Measurements from ENCODE around the gene SLC9C1.
A peak's percentile ranks its signal among the peaks of the same experiment; 100 is the strongest.
"Not testable (repeated sequence)": the region's sequence is repeated elsewhere in the genome, so short reads cannot be mapped to it uniquely, and the experiment has no call there.

Gene SLC9C1

GRCh38 chr3:112185423-112186035 is 108.5 kb downstream of the SLC9C1 start:
- not testable (repeated sequence) for DNase-seq

- no peak for DNase-seq
These were observed 118.4 kb downstream of the SLC9C1 start for GRCh38 chr3:112175646-112176045.

- no peak for DNase-seq
These were observed 119.0 kb downstream of the SLC9C1 start for GRCh38 chr3:112175037-112175436.

GRCh38 chr3:112171144-112171543 is 122.9 kb downstream of the SLC9C1 start:
- no peak for DNase-seq

DNA sequence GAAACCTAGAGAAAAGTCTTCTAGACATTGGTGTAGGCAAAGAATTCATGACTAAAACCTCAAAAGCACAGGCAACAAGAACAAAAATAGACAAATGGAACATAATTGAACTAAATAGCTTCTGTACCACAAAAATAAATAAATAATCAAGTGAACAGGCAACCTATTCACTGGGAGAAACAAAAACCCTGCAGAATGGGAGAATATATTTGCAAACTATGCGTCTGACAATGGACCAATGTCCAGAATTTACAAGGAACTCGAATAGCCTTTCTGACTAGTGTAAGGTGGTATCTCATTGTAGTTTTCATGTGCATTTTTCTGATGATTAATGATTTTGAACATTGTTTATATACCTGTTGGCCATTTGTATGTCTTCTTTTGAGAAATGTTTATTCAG is 124.0 kb downstream of the SLC9C1 start:
- no peak for DNase-seq

- no peak for DNase-seq
These were observed 126.3 kb downstream of the SLC9C1 start for GRCh38 chr3:112167758-112168157.

DNA sequence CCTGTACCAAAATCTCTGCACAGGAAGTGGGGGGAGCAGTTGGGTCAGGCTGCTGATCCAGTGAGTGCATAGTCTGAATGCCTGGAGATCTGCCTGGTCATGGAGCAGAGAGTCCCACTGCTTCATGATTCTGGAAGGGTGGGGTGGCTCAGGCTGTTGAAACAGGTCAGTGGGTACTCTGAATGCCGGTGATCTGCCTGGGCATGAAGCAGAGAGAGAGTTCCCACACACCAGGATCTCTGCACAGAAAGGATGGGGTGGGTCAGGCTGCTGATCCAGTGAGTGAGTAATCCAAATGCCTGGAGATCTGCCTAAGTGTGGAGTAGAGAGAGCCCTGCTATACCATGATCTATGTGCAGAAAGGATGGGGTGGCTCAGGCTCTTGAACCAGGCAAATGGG is 144.9 kb downstream of the SLC9C1 start:
- no peak for DNase-seq

GRCh38 chr3:112143689-112144088 is 150.3 kb downstream of the SLC9C1 start:
- no peak for DNase-seq

GRCh38 chr3:112143251-112143650 is 150.8 kb downstream of the SLC9C1 start:
- DNase-seq, result peak; percentile 63

DNA sequence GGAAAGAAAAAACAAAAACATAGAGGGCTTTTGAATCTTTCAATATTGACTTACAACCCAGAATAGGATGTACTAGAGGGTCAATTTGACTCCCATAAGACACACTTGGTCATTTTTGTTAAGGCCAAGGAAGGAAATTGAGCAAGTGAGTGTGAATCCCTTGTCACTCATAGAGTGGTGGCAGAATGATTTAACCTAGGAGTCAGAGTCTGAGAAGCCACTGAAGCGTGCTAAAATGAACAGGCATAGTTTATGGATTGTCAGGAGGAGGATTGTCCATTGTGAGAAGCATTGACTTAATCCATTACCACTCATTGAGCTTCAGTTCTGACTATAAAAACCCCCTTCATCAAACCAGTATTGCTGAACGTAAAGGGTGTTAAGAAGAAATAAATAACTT is 152.7 kb downstream of the SLC9C1 start:
- no peak for DNase-seq

DNA sequence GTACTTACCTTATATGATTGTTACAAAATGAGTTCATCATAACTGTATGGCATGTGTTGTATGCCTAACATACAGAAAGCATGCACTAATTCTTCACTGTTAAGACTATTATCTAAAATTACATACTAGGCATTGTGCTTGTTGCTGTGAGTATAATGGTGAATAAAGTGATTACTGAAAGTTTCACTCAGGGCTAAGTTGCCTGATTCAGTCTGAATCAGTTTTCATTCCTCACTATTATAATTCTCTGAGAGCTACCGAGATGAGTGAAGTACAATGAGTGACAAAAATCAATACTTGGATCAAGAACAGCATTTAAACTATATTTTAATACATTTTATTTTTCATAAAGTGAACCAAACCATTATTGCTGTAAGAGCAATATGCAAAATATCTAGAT is 153.4 kb downstream of the SLC9C1 start:
- DNase-seq, result no peak

DNA sequence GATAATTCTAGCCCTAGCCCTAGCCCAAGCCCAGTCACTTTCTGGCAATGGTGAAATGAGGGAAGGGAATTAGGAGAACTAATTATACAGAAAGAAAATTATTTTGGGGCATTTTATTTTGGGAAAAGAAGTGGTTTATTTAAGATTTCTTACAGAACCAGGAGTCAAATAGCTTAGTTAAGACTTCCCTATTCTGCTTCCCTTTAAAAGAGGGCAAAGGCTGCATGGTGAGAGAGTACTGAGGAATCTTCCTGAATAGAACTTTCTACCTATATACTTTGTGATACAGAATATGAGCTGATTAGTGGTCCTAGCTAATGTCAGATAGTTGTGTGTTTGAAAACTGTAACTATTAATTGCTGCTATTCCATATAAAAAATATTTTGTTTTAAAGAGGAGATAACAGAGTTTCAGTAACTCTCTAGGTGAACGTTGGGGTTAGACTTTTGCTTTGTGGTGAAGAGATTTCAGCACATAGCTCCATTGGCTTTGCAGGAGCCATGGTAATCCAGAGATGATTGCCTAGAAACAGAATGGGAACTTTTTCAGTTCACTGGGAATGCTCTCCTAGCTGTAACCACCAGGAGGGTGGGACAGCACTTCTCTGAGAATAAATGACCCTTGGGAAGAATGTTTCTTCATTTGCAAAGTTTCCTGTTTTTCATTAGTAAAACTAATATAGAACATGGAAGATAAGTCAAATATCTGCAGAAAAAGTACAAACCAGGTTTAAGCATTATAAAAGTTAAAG is 155.6 kb downstream of the SLC9C1 start:
- DNase-seq, result no peak

DNA sequence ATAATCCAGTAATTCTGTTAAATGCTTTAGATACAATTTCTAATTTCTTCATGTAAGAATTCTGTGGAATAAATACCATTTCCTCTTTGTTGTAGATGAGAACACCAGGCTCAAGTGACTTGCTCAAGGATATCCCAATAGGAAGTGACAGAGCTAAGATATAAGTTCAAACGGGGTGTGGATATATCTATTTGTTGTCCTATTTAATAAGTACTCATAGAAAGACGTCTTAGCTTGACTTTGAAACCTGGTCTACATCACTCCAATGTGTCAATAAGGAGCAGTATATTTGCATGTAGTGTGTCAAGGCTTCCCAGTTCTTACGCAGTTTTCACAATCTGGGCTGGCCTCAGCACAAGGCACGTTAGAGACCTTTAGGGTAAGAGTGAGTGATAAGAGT is 156.2 kb downstream of the SLC9C1 start:
- DNase-seq, result no peak

DNA sequence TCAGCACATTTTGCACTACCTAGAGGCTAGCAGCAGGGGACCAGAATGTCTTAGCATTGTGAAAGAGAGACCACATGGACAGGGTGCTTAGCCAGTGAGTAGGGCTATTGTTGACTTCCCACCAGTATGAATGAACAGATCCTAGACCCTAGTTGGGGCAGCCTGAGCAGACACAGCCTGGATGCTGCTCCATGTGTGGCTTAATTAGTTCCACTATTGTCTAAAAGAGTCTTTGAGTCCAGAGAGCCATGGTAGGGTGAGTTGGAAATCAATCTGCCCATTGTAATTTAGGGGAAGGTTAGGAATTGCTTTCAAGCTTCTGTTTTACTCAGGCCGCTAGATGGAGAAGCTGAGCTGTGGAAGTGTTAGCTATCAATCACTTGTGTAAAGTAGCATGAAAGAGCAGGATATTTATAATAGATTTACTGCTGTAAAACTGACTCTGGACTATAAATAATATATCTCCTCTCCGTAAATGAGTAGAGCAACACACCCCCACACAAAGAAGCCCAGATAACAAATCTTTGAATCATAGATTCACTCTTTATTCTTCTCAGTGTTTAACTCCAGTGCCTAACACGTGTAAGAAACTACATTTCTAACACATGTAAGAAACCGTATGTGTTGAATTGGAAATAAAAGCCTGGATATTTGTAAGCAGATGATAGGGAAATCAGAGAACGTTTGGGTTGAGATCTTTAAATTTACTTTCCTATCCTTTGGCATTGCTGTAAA is 156.9 kb downstream of the SLC9C1 start:
- peak; percentile 52 for DNase-seq

GRCh38 chr3:112136046-112136445 is 158.0 kb downstream of the SLC9C1 start:
- no peak for DNase-seq

DNA sequence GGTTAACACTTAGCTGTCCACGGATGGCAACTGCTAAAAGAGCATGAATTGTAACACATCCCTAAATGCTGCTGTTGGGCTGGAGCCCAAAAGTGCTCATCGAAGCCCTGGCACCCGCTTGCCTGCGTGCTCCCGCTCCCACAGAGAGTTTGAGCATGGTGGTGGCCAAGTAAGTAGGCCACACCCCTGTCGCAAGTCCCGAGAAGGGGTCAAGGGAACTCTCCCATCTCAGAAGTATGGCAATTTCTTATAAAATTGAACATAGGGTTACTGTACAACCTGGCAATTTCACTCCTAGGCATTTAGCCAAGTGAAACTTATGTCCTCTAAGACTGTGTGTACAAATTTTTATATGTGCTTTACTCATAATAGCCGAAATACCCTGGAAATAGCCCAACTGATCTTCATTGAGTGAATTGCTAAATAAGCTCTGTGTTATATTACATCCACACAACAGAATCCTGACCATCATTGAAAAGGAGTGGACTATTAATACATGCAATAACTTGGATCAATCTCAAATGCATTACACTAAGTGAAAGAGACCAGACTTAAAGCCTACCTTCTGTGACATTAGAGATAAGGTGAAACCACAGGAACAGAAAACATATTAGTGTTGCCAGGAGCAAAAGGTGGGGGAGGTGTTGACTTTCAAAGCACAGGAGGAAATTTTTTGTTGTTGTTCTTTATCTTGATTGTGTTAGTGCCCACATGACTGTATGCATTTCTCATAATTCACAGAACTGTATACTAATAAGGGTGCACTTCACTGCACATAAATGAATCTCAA is 159.5 kb downstream of the SLC9C1 start:
- peak; percentile 23 for DNase-seq

- DNase-seq, result no peak
These were observed 160.2 kb downstream of the SLC9C1 start for GRCh38 chr3:112133626-112134334.

DNA sequence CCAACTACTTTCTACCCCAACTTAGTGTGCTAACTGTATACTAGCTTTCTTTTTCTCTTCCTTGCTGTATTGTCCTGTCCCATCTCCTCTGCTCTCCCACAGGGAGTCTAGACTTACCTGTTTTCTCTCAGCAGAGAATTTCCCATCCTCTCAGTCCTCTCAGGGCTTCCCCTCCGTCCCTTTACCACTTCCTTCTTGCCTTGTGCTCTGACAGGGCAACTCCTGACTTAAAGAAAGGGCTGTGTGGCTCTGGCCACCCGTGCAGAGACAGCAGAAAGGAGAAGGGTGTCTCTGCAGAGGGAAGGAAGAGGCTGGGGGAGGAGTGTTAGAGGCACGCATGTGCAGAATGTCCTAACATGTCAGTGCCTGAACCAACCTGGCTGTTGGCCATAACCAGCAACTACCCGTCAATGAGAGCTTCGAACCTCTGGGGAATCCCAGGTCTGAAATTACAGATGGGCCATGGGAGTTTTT is 161.0 kb downstream of the SLC9C1 start, which contains the start of gene GCSAM:
TSS of gene GCSAM (minus strand) at position 274 of the 474 bp plus-strand sequence. CDS start at position 146, 128 bp downstream.
- DNase-seq, result peak; percentile 74

- no peak for DNase-seq
These were observed 161.5 kb downstream of the SLC9C1 start for GRCh38 chr3:112132554-112132953.

DNA sequence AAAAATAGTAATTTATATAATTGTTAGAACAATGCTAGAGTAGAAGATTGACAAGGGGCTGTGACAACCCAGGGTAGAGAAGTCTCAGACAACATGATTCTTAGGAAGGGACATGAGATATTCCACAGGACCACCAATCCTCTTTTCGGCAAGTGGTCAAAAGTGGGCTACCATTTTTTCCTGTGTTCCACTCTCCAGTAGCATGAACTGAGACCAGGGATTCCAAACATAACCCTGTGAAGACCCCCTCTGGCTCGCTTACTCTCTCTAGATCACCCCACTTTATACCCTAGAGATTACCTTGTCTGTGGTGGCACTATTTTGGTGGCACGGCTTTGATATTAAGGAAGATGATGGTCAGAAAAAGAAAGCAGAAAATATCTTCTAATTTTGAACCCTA is 161.9 kb downstream of the SLC9C1 start:
- no peak for DNase-seq

DNA sequence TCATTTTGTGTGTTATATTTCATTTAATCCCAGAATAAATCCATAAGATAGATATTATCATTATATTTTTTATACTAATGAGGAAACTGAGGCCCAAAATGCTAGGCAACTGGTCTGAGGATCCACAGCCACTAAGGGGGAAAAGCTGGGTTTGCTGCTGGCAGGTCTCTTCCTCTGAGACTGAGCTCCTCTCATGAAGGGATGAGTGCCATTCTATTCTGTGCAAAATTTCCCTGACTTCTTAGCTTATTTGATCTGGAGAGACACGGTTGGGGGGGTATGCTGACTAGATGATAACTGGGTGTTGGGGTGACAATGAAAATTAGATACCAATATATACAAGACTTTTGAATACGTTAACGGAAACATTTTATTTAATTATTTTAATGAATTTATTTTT is 162.9 kb downstream of the SLC9C1 start:
- no peak for DNase-seq

DNA sequence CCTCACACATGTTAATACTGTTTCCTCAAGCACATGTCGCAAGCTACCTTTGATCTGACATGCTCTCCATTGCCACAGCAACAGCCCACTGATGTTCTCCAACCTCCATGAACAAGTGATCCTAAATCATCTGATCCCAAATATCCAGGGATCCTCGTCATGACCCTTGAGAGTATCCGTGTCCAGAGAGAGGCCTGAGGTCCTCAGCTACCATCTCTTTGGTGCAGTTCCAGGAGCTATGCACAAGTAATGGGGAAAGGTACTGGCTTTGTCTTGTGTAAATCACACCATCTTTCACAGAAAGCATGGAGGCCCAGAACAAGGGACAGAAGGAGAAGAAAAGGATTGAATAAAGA is 163.4 kb downstream of the SLC9C1 start:
- DNase-seq, result no peak
